ENCODE measurements around the gene MYO9B.

MYO9B gene

DNA sequence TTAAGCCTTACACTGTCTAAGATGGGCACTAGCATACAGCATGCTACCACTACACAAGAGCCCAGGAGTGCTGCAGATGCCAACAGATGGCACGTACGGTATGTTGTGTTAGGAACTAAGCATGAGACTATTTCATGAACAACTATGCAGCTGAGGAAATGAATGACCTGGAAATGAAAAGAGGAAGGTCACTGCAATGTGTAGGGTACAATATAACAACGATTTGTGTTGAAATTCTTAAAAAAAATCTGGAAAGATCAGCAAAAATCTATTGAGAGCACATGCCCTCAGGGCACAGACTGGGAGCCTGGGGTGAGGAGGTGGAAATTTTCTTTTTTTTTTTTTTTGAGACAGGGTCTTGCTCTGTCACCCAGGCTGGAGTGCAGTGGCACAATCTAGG, 14.8 kb upstream of the MYO9B start:
- no peak for DNase-seq

DNA sequence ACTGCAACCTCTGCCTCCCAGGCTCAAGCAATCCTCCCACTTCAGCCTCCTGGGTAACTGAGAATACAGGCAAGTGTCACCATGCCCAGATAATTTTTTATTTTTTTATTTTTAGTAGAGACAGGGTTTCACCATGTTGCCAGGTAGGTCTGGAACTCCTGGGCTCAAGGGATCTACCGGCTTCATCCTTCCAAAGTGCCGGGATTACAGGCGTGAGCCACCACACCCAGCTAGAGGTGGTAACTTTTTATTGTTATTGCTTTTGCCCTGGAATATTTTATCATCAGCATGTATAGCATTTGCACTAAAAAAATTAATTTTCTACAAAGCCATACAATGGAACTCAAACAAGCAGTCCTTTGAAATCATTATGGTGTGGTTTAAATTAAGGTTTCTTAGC, 14.4 kb upstream of the MYO9B start:
- no peak for DNase-seq

GRCh38 chr19:17061691-17062090, 13.9 kb upstream of the MYO9B start:
- no peak for DNase-seq

GRCh38 chr19:17063428-17063827, 12.1 kb upstream of the MYO9B start:
- no peak for DNase-seq

GRCh38 chr19:17069193-17069592, 6.4 kb upstream of the MYO9B start:
- no peak for DNase-seq

GRCh38 chr19:17070421-17070820, 5.2 kb upstream of the MYO9B start:
- DNase-seq: no peak

- DNase-seq: no peak
These were observed 4.7 kb upstream of the MYO9B start for GRCh38 chr19:17070912-17071311.

DNA sequence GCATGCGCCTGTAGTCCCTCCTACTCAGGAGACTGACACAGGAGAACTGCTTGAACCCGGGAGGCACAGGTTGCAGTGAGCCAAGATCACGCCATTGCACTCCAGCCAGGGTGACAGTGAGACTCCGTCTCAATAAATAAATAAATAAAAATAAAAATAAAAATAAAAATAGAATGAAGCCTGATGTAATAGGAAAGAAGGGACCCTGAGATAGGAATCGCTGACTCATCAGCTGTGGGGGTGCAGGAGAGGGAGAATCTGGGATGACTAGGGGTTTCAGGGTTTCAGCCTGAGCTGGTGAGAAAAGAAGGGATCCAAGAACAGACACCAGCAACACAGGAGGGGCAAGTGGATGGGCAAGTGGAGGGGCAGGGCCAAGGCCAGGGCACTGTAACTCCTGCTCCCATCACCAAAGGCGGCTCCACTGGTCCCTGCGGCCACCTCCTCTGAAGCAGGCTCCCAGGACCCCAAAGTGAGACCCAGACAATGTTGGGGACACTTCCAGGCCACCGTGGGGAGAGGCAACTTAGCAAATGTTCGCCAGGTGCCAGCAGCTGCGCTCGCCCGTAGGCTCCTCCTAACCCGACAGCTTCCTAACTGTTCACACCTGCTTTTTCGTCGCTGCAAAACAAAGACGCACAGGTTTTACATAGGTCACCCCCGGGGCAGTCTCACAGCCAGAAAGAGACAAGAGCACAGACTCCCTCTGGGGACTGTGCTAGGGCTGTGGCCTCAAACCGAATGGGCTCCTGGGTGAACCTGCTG, 1.5 kb upstream of the MYO9B start:
- no peak for DNase-seq

DNA sequence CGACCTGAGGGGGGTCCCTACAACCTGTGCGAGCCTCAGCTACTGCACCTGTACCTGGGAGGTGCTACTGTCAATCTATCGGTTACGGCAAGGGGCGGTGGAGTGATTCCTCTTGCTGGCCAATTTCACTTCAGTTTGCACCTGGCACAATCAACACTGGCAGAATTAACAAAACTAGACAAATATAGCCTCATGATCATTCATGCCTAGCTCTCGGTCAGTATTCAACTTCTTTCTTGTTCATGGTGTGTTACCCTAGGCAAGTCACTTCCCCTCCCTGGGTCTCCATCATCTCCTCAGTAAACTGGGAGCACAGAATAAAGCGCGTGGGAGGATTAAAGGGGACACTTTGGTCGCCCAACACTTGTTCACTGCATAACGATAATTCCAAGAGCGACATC, 943 bp upstream of the MYO9B start:
- DNase-seq: no peak

DNA sequence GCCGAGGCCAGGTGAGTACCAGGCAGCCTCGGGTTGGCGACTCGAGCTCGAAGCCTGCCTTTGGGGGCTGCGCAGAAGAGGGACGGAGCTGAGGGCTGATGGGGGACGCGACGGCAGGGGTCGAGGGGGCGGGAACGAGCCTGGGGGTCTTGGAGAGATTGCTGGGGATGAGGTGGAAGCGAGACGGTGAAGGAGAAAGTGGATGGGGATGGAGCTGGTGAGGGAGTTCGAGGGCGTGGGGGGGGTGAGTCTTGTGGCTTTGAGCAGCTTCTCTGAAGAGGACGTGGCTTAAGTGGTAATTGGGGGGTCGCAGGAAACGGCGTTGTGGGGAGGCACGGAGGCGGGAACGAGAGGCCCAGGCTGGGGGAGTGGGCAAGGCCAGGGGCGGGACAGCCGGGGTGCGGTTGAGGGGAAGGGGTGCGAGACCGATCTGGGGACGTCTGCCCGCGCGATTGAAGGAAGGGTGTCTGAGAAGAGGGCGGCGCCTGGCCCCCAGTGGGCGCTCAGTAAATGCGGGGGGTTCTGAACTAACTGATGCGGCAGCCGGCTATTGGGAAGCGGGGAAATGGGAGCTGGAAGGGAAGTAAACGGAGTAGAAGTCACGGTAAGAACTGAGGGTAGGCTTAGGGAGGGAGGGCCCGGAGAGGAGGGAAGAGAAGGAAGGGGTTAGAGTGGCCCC, 426 bp downstream of the MYO9B start:
- peak; percentile 29 for DNase-seq

DNA sequence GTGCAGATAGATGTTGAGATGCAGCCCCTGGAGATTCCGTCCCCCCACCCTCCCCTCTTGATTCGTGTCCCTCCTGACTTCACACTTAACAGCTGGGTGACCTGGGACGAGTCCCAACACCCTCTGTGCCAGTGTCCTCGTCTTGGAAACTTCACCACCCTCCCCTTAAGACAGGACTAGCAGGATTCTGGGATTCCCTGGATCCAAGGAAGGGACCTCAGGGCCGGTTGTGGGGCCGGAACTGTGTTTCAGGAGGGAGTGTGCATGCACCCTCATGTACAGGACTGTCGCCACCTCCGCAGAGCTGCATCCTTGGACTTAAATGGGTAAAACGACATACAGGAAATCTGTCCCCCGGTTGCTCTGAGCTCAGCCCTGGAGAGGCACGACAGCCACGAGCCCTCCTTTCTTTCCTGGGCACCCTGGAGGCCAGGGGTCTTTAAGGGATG, 990 bp downstream of the MYO9B start:
- no peak for DNase-seq

DNA sequence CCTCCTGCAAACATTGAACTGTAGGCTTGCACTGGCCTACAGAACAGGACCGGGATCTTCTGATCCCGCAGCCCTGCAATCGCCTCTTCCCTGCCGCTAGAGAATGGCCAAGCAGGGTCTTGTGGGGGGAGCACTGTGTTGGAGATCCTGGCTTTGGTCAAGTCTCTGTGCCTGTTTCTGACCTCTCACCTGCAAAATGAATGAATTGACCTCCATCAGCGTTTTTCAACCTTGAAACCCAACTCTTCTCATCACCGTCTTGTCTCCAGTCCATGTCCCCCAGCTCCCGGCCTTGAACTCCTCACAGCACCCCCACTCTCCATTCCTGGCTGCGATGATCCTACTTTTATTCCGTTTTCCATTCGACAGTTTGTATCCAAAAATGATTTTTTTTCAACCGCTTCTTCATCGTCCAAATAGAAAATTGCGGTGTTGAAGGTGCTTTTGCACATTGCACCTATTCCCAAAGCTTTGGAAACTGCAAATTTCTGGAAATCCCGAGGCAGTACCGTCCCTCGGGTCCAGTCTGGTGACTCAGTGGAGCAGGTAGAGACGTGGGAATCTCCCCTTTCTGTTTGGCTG, 2.0 kb downstream of the MYO9B start:
- DNase-seq: no peak

GRCh38 chr19:17078036-17078919, 2.7 kb downstream of the MYO9B start:
- DNase-seq: no peak

DNA sequence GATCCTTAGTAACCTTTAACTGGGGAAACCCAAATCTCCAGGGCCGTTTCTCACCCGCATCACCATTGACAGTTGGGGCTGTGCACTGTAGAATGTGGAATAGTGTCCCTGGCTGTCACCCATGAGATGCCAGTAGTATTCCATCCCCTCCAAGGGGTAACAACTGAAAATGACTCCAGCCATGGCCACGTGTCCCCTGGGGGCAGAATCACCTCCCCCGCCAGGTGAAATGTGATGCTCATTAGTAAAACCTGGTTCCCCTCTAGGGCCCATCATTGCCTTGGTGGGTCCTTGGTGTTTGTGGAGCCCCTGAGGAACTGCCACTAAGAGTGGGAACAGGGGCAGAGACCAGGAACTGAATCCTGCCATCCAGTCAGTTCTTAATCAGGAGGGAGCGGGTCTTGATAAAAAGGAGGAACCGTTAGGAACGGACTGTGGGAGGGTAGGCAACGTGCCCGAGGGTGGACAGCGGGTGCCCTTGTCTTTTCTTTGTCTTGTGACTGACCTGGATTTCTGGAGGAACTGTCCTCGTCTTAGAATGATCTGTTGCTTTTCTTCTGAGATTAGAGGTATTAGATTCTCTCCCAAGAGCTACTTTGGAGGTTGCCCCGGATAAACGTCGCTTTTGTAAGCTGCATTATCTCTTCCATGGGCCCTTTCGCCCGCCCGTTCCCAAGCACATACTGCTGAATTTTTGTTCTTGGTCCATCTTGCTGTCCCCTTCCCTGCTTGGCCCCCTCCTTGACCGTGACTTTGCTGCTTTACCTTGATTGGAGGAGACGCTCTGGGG, 3.5 kb downstream of the MYO9B start:
- DNase-seq: no peak

DNA sequence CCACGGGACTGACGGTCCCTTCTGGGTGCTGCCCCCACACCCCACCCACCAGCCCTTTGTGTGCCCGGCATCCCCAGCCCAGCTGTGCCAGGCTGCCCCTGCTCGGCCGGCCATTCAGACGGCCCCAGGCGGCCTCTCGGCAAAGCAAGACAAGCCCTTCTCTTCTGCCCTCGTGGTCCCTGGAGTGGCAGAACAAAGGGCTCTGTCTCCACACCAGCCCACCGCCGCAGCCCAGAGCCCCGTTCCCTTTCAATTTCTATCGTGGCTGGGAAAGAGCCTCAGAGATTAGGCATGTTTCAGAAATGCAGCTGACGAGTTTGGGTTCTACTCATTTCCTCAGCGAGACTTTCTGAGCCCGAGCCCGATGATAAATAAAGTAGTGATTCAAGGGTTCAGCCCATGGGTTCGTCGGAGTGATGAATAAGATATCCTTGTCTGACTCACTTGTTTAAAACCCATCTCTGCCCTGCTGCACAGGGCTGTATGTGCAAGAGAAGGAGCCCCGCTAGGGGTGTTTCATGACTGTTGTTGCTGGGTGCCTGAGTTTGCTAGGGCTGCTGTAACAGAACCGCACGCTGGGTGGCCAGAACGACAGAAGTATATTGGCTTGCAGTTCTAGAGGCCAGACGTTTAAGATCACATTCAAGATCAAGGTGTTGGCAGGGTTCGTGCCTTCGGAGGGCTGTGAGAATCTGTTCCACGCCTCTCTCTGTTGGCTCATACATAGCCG, 4.3 kb downstream of the MYO9B start:
- peak; percentile 98 for DNase-seq

GRCh38 chr19:17080440-17080801, 4.8 kb downstream of the MYO9B start:
- DNase-seq: peak; percentile 32

GRCh38 chr19:17081672-17082630, 6.4 kb downstream of the MYO9B start:
- DNase-seq: no peak

DNA sequence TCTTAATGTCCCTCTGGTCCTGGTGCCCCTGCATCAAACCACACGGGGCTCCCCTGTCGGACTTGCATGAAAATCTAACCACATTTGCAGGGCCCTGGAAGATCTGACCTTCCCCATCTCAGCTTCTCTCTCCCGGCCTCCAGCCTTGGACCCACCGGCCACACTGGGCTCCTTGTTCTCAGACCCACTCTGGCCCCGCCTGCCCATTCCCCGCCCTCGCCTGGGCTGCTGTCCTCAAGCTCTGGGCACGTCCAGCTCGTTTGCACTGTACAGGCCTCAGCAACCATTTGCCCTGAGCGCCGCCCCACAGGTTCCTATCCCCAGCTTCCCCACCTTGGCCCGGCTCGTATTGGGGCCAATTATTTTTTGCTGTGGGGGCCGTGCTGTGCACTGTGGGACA, 10.5 kb downstream of the MYO9B start:
- DNase-seq: no peak

DNA sequence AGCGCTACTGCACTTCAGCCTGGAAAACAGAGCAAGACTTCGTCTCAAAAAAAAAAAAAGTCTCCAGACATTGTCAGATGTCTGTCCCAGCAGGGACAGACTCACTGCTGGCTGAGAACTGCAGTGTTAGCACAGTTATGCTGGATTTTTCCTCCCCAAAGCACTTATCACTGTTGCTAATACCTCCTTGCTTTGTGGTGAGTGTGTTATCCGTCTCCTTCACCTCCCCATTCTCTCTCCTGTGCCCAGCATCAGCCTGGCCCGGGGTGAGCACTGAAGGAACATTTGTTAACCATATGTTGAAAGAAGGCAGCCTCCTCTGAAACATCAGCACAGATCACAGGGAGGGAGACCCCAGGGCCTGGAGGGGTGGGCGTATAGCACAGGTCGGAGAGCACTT, 11.3 kb downstream of the MYO9B start:
- DNase-seq: no peak

DNA sequence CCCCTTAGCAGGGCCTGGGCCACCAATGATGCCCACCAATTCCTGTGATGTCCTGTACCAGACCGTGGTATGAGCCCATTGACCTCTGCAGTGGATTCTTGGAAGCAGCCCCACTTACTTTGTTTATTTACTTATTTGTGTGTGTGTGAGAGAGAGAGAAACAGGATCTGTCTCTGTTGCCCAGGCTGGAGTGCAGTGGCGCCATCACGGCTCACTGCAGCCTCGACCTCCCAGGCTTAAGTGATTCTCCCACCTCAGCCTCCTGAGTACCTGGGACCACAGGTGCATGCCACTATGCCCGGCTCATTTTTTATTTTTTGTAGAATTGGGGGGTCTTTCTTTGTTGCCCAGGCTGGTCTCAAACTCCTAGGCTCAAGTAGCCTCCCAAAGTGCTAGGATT, 13.0 kb downstream of the MYO9B start:
- DNase-seq: no peak
